ENCODE results near the gene DCUN1D3. TPM values are rescaled to one million over a fixed set of nuclear protein-coding genes. Genes with fewer than 3 reads are reported as not detected.

The DCUN1D3 gene
- total RNA-seq, 1 experiment from 2014 or later = 16.4 TPM

DNA sequence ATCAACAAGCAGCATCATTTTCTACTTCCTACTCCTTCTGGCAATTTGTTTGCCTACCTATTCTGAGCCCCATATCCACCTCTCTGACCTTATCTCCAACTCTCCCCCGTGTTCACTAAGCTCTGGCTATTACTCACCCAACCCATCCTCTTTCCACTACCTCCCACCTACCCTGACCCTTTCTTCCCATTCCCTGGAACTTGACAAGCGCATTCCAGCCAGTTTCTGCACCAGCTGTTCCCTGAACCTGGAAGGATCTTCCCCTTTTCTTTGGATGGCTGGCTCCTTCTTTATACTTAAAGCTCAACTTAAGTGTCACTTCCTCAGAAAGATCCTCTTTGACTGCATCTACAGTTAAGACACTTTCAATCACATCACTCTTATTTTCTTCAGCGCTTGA is 2.2 kb downstream of the DCUN1D3 start:
- ChIA-PET POLR2A (no interaction called here), RAD21 (ENCODE audit: low non-redundant PET in 1 of 2, low total read pairs in 2 of 2, uncharacterized antibody in 2 of 2, unreplicated experiment in 2 of 2) (no interaction called here), CTCF (no interaction called here)
- no TSS peak for BruUV-seq (replicated peaks)
- DNase-seq (ENCODE audit: low read depth, low spot score) = no peak
- H3K36me3 ChIP-seq (ENCODE audit: control insufficient read depth in 1 of 2, insufficient read depth in 2 of 2, low read length in 2 of 2) = peaks cover 6 to 12% of the 10 kb centered on the region in 2 experiments; a peak in 2 of 4 replicates
- no peak overlapping the region for H3K27ac ChIP-seq (ENCODE audit: low read depth, low read length)
- H3K27me3 ChIP-seq (ENCODE audit: insufficient read depth, low read length) = no peaks in the 10 kb centered on the region
- H3K4me1 ChIP-seq (ENCODE audit: control insufficient read depth in 1 of 2, insufficient read depth in 2 of 2, low read length in 2 of 2) = peaks cover 23 to 42% of the 10 kb centered on the region in 2 experiments
- H3K9ac ChIP-seq (ENCODE audit: low read length) = no peak overlapping the region
- H3K79me2 ChIP-seq (ENCODE audit: insufficient read depth, low read length) = peaks cover 87% of the 10 kb centered on the region
- H3K4me3 ChIP-seq (replicated peaks in 1 of 2; ENCODE audit: low read depth in 1 of 2, low read length in 2 of 2) = no peak overlapping the region
- no peaks in the 10 kb centered on the region for H3K9me3 ChIP-seq (ENCODE audit: control insufficient read depth in 1 of 2, insufficient read depth in 1 of 2, low read depth in 1 of 2, low read length in 2 of 2)
- TF ChIP-seq, protein P1, sequence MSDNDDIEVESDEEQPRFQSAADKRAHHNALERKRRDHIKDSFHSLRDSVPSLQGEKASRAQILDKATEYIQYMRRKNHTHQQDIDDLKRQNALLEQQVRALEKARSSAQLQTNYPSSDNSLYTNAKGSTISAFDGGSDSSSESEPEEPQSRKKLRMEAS (IDR thresholded peaks at IDR 0.05) = no peak
- intact Hi-C loops (cut with micrococcal nuclease) = no loop called here
- H2AFZ ChIP-seq (ENCODE audit: low read depth, low read length, poor library complexity, severe bottlenecking) = no peak overlapping the region
- H3K9me2 ChIP-seq (ENCODE audit: insufficient read depth) = no peaks in the 10 kb centered on the region
- 0 out of 2 replicates have a peak overlapping the region, but pooled peaks have one; percentile 0 for H3K4me2 ChIP-seq (ENCODE audit: low read length)
- no peak for ATAC-seq
- H4K20me1 ChIP-seq (ENCODE audit: insufficient read depth) = no peaks in the 10 kb centered on the region

DNA sequence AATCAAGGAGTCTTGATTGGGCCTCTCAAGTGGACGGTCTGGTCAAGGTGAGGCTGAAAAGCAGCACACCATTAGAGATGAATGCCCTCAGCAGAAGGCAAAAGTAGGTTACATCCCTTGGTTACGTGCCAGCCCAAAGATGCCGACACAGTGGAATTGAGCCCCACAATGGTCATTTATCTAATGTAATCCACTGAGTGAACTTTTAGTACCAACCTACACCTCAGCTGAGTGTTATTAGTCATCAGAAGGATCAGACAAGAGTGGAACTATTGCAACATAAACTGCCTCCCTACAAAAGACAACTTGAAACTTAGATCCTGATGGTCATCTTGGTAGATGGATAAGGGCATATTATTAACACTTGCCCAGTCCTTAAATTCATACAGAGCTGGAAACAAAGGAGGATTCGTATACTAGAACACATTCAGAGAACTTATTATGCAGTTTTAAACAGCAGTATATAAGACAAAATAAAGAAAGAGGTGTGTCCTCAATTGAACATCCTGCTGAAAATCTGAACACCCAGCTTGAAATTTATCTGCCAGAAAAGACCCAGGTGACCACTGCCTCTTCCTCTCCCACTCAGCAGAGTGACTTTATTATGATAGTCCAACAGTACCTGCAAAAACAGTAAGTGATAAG is 2.8 kb downstream of the DCUN1D3 start:
- ChIA-PET POLR2A (no interaction called here), RAD21 (ENCODE audit: low non-redundant PET in 1 of 2, low total read pairs in 2 of 2, uncharacterized antibody in 2 of 2, unreplicated experiment in 2 of 2) (interaction anchor here in 1 of 2 experiments (0.6 kb wide), 1 partner anchor 55 kb away, joined by 5 read pairs; no protein-coding TSS in a partner anchor), CTCF (no interaction called here)
- no TSS peak for BruUV-seq (replicated peaks)
- no peak for DNase-seq (ENCODE audit: low read depth, low spot score)
- Histone ChIP-seq H3K36me3 (ENCODE audit: control insufficient read depth in 1 of 2, insufficient read depth in 2 of 2, low read length in 2 of 2) (peaks cover 6 to 14% of the 10 kb centered on the region in 2 experiments; a peak in 3 of 4 replicates), H3K9me2 (ENCODE audit: insufficient read depth) (no peaks in the 10 kb centered on the region), H3K27ac (ENCODE audit: low read depth, low read length) (no peak overlapping the region), H2AFZ (ENCODE audit: low read depth, low read length, poor library complexity, severe bottlenecking) (no peak overlapping the region), H3K4me2 (ENCODE audit: low read length) (0 out of 2 replicates have a peak overlapping the region, but pooled peaks have one; percentile 0), H3K27me3 (ENCODE audit: insufficient read depth, low read length) (no peaks in the 10 kb centered on the region), H3K4me3 (replicated peaks in 1 of 2; ENCODE audit: low read depth in 1 of 2, low read length in 2 of 2) (no peak overlapping the region), H4K20me1 (ENCODE audit: insufficient read depth) (no peaks in the 10 kb centered on the region), H3K79me2 (ENCODE audit: insufficient read depth, low read length) (peaks cover 88% of the 10 kb centered on the region), H3K9ac (ENCODE audit: low read length) (no peak overlapping the region), H3K4me1 (ENCODE audit: control insufficient read depth in 1 of 2, insufficient read depth in 2 of 2, low read length in 2 of 2) (peaks cover 17 to 37% of the 10 kb centered on the region in 2 experiments; a peak in 3 of 4 replicates), H3K9me3 (ENCODE audit: control insufficient read depth in 1 of 2, insufficient read depth in 1 of 2, low read depth in 1 of 2, low read length in 2 of 2) (no peaks in the 10 kb centered on the region)
- intact Hi-C loops (cut with micrococcal nuclease) = no loop called here
- ATAC-seq = no peak
- TF ChIP-seq, protein P1 (IDR thresholded peaks at IDR 0.05) = no peak
- TF ChIP-seq CEBPB (IDR thresholded peaks at IDR 0.05; ENCODE audit: low read depth) (peak; percentile 80), ZNF274 (IDR thresholded peaks at IDR 0.05; ENCODE audit: low read depth, low read length) (no peak)
